ENCODE data around the gene TRMT112. TPM values are rescaled to one million over a fixed set of nuclear protein-coding genes. Genes with fewer than 3 reads are reported as not detected.
A peak's percentile ranks its signal among the peaks of the same experiment; 100 is the strongest.

TRMT112 gene
- polyA plus RNA-seq, 2 of the 4 experiments (the other 2 are of a cell fraction): 363 to 440 TPM

DNA sequence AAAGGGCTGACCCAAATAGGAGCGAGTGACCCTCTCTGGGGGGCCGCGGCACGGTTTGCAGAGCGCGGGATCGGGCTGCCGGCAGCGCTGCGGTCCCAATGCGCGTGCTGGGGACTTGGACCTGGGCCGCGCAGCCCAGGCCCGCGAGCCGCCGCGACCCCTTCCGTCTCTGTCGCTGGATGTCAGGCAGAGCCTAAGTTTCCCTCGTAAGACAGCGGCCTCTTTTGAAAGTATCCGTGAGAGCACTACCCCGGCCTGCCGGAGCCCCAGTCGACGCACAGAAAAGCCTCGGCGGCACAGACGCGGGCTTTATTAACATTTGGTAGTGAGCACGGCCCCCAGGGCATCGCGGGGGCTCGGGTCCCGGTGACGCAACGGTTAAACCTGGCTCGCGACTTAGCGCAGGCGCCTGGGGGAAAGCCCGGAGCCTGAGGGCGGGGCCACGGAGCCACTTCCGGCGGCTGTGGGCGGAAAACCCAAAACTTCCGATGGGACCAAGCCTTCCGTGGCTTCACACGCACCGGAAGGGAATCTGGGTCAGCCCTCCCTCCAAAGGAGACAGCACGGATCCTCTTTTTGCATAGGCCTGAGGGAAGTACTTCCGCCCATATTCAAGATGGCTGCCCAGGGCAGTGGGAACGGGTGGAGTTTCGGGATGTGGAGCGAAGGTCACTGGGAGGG is 47.7 kb downstream of the TRMT112 start (continued):
- TF ChIP-seq ESRRA (IDR thresholded peaks at IDR 0.05; ENCODE audit: borderline replicate concordance, low read length) (no peak; the same call in 1 of the 2 replicates), CEBPB (IDR thresholded peaks at IDR 0.05) (peak; percentile 75 to 87; a peak in 3 of 4 replicates), ZSCAN20 (CRISPR knock-in tag; IDR thresholded peaks at IDR 0.05) (no peak), FOXS1 (CRISPR knock-in tag; IDR thresholded peaks at IDR 0.05) (no peak), CBX2 (IDR thresholded peaks at IDR 0.05; ENCODE audit: borderline replicate concordance, low read depth) (no peak), CHD4 (IDR thresholded peaks at IDR 0.05; ENCODE audit: borderline replicate concordance) (no peak), NFE2L2 (conservative IDR thresholded peaks at IDR 0.05; ENCODE audit: low read length) (no peak), POLR2A (IDR thresholded peaks at IDR 0.05; ENCODE audit: low read length) (peak; percentile 32), SMC3 (IDR thresholded peaks at IDR 0.05) (peak; percentile 4; the same call in 1 of the 3 replicates), HES2 (IDR thresholded peaks at IDR 0.05) (no peak), JUNB (IDR thresholded peaks at IDR 0.05) (no peak), TP53 (CRISPR knock-in tag; IDR thresholded peaks at IDR 0.05) (0 out of 2 replicates have a peak, but pooled peaks have one; percentile 27), MYC (IDR thresholded peaks at IDR 0.05; ENCODE audit: borderline replicate concordance, low read length) (no peak; the same call in 1 of the 2 replicates), EHF (CRISPR knock-in tag; IDR thresholded peaks at IDR 0.05) (no peak), RAD21 (conservative IDR thresholded peaks at IDR 0.05 in 1 of 2, IDR thresholded peaks at IDR 0.05 in 1 of 2) (no peak), RNF2 (IDR thresholded peaks at IDR 0.05; ENCODE audit: borderline replicate concordance, low read depth) (peak; percentile 84; the same call in 1 of the 2 replicates), HOXB5 (CRISPR knock-in tag; IDR thresholded peaks at IDR 0.05) (no peak), CTCF (IDR thresholded peaks at IDR 0.05) (peak; percentile 12; the same call in 1 of the 3 replicates), HEYL (CRISPR knock-in tag; IDR thresholded peaks at IDR 0.05) (no peak), CHD2 (IDR thresholded peaks at IDR 0.05; ENCODE audit: low read length, partially characterized antibody) (no peak), BCL3 (IDR thresholded peaks at IDR 0.05) (no peak; the same call in 2 of the 3 replicates), RCOR1 (IDR thresholded peaks at IDR 0.05; ENCODE audit: low read depth, low read length) (no peak), KDM1A (IDR thresholded peaks at IDR 0.05; ENCODE audit: low read depth) (no peak), MAX (IDR thresholded peaks at IDR 0.05) (peak; percentile 84)
- TF ChIP-seq, protein P1, sequence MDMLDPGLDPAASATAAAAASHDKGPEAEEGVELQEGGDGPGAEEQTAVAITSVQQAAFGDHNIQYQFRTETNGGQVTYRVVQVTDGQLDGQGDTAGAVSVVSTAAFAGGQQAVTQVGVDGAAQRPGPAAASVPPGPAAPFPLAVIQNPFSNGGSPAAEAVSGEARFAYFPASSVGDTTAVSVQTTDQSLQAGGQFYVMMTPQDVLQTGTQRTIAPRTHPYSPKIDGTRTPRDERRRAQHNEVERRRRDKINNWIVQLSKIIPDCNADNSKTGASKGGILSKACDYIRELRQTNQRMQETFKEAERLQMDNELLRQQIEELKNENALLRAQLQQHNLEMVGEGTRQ (IDR thresholded peaks at IDR 0.05): no peak

Data from A549 (cell line).